Heart right ventricle (tissue), 16 donors: ENCODE measurements around the gene ZBTB40. TPM values are rescaled to one million over a fixed set of nuclear protein-coding genes. Genes with fewer than 3 reads are reported as not detected.
A peak's percentile ranks its signal among the peaks of the same experiment; 100 is the strongest.

Source experiments
- ATAC-seq, 8 donors: fragments of 200-7000 bp; cut with Tn5 transposase; one replicate each; pipeline ENCODE4 v1.9.1; 2020; ENCODE audit warnings: mild to moderate bottlenecking in 8 of 8, moderate library complexity in 8 of 8, moderate number of reproducible peaks in 1 of 8
- DNase-seq, 2 donors: peaks; one replicate each; pipeline ENCODE4 v3.0.0-alpha.2; 2020
- H3K27ac ChIP-seq, 10 donors: fragments of 200-600 bp; sonication (generic) in 2 of 10; one replicate each; pipeline versions ENCODE4 v1.5.0 to v1.8.0; 2020 to 2022; ENCODE audit warnings: mild to moderate bottlenecking in 3 of 10
- H3K27me3 ChIP-seq, 7 donors: fragments of 200-600 bp; one replicate each; pipeline ENCODE4 v1.8.0; 2021 to 2022; ENCODE audit warnings: mild to moderate bottlenecking in 2 of 7
- H3K36me3 ChIP-seq, 9 donors: fragments of 200-600 bp; sonication (generic) in 1 of 9; one replicate each; pipeline versions ENCODE4 v1.5.0 to v1.8.0; 2020 to 2022; ENCODE audit warnings: mild to moderate bottlenecking in 2 of 9
- H3K4me1 ChIP-seq, 9 donors: fragments of 200-600 bp; sonication (generic) in 1 of 9; one replicate each; pipeline versions ENCODE4 v1.5.0 to v1.8.0; 2020 to 2022; ENCODE audit warnings: mild to moderate bottlenecking in 4 of 9
- H3K4me3 ChIP-seq, 10 donors: fragments of 200-600 bp; sonication (generic) in 2 of 10; one replicate each; pipeline versions ENCODE4 v1.5.0 to v1.8.0; 2020 to 2022; ENCODE audit warnings: mild to moderate bottlenecking in 7 of 10, moderate library complexity in 2 of 10
- H3K9me3 ChIP-seq, 11 donors: fragments of 200-600 bp in 10 of 11; sonication (generic) in 2 of 11; one replicate each; pipeline versions ENCODE4 v1.5.0 to v1.8.0; 2013 to 2022; ENCODE audit warnings: mild to moderate bottlenecking in 2 of 11, control low read depth in 1 of 11, moderate library complexity in 1 of 11
- CTCF ChIP-seq, 9 donors: fragments of 200-600 bp; sonication (generic) in 2 of 9; IDR thresholded peaks; one replicate each; pipeline versions ENCODE4 v1.5.0 to v1.8.0; 2021 to 2022; ENCODE audit warnings: antibody characterized with exemption in 9 of 9, mild to moderate bottlenecking in 5 of 9, moderate library complexity in 1 of 9
- WGBS, 2 donors: extraction: QIAGEN DNeasy Blood & Tissue Kit; methylation state at CpG; one replicate each; pipeline ENCODE4 v1.1.7; 2013; ENCODE audit warnings: inconsistent platforms in 1 of 2; 5-methylcytosine and 5-hydroxymethylcytosine counted together
- intact Hi-C, 10 donors: fragments of 100-400 bp; cut with DNase I; formaldehyde crosslinking; loops; one replicate each; pipeline versions ENCODE4 v1.11.1 to v1.14.2; 2022
- polyA plus RNA-seq, 2 donors: library from polyadenylated mRNA; stranded (reverse); fragments of 200-250 nt; gene quantifications; one replicate each; pipeline ENCODE4 v1.2.3, GENCODE V29; 2013
- total RNA-seq, 10 donors: library from RNA; stranded (reverse); fragmentation: NEBNext Ultra II Directional in 3 of 10; extraction: Animal tissue kit (Norgen Biotek cat#: 25700) in 3 of 10; gene quantifications; one replicate each; pipeline versions ENCODE4 v1.2.1 to v1.2.4, GENCODE V29; 2021 to 2023
- donor health status: Arrhythmogenic right ventricular cardiomyopathy.
- donor health status: ischemic (EF 13 %, LVEDD 7.1; RV severe dilation, severe dysfunction).
- donor health status: healthy with polysubstance abuse.
- donor health status: DM: no; HTN: yes; CAD: no.
- donor health status: DM: no; HTN: no; CAD: no.
- donor health status: ischemic (EF 25% LVEDD 6.9; RV normal size, moderate dysfunction).
- donor health status: ischemic (EF 25% LVEDD 5.7; RV mildly dilated, moderate dysfunction).
- donor health status: healthy.
- donor health status: DM: yes; HTN: yes; CAD: no.
- donor health status: Ischemic cardiomyopathy.
- donor health status: ischemic (EF 35%, LVEDD 5.7; RV mildly dilated, moderate dysfunction).
- donor health status: nonischemic (EF 11% LVEDD 7.7; RV severe dilation, severe dysfunction).
- donor health status: DM: yes; HTN: yes; CAD: no.
- donor health status: PGD.
- donor health status: ischemic (EF 29% LVEDD 5.4; RV normal size, mild dysfunction).
- donor health status: nonischemic (EF 23%, LVEDD 6.1; RV moderate dilation, normal function).

The ZBTB40 gene
- total and polyA plus RNA-seq, 12 donors, result 3.2 to 18.2 (median 13.2) TPM

GRCh38 chr1:22562584-22563583 lies 111.2 kb downstream of the ZBTB40 start, which contains the start of gene EPHA8:
TSS of gene EPHA8 (plus strand) at chr1:22563489. CDS start at chr1:22563636, 147 bp downstream.
- WGBS, 2 donors, result 6 to 12% methylated on average over 41 to 79 of the region's 81 CpGs
- DNase-seq (no peak), ATAC-seq (no peak)
- Histone ChIP-seq H3K27me3 (peaks cover 0 to 94% (median 81%) of the 10 kb centered on the region in 7 donors), H3K4me3 (peak within 1 kb of the TSS in 3 of 10 donors; percentile 14 to 22 (median 17)), H3K4me1 (peaks cover 0 to 3% (median 0%) of the 10 kb centered on the region in 9 donors), H3K27ac (no peak within 1 kb of the TSS), H3K36me3 (no peaks in the 10 kb centered on the region), H3K9me3 (no peaks in the 10 kb centered on the region)
- TF ChIP-seq CTCF (IDR thresholded peaks at IDR 0.05), result no peak
- intact Hi-C loops, result no loop called here

- no peak for TF ChIP-seq CTCF (IDR thresholded peaks at IDR 0.05)
- Histone ChIP-seq H3K27ac (no peak overlapping the region), H3K4me1 (peaks cover 0 to 3% (median 0%) of the 10 kb centered on the region in 9 donors), H3K36me3 (no peaks in the 10 kb centered on the region), H3K4me3 (peak overlapping the region in 1 of 10 donors; percentile 17), H3K9me3 (no peaks in the 10 kb centered on the region), H3K27me3 (peaks cover 0 to 89% (median 79%) of the 10 kb centered on the region in 7 donors)
- WGBS, 2 donors, result 3 to 5% methylated on average over 28 to 57 of the region's 57 CpGs
- DNase-seq (no peak), ATAC-seq (no peak)
- intact Hi-C loops, result no loop called here
These were observed 112.3 kb downstream of the ZBTB40 start for GRCh38 chr1:22563671-22564602.

GRCh38 chr1:22566161-22566560 lies 114.5 kb downstream of the ZBTB40 start:
- H3K4me1 ChIP-seq, result peaks cover 0 to 3% (median 0%) of the 10 kb centered on the region in 9 donors
- TF ChIP-seq CTCF (IDR thresholded peaks at IDR 0.05), result no peak
- no peak overlapping the region for H3K4me3 ChIP-seq
- no peak overlapping the region for H3K27ac ChIP-seq
- intact Hi-C loops, result no loop called here
- ATAC-seq, result no peak
- H3K27me3 ChIP-seq, result peaks cover 6 to 78% (median 59%) of the 10 kb centered on the region in 7 donors
- no peak for DNase-seq
- H3K36me3 ChIP-seq, result no peaks in the 10 kb centered on the region
- WGBS, 2 donors, result 76 to 79% methylated on average over 14 of the region's 14 CpGs
- H3K9me3 ChIP-seq, result no peaks in the 10 kb centered on the region

GRCh38 chr1:22567197-22567596 lies 115.5 kb downstream of the ZBTB40 start:
- intact Hi-C loops, result no loop called here

More at GRCh38 chr1:22567197-22567596, 115.5 kb downstream of the ZBTB40 start:
- H3K36me3 ChIP-seq, result no peaks in the 10 kb centered on the region
- DNase-seq, result no peak
- no peak for TF ChIP-seq CTCF (IDR thresholded peaks at IDR 0.05)
- peaks cover 6 to 75% (median 52%) of the 10 kb centered on the region in 7 donors for H3K27me3 ChIP-seq
- no peak overlapping the region for H3K4me3 ChIP-seq
- peaks cover 0 to 3% (median 0%) of the 10 kb centered on the region in 9 donors for H3K4me1 ChIP-seq
- H3K9me3 ChIP-seq, result no peaks in the 10 kb centered on the region
- H3K27ac ChIP-seq, result no peak overlapping the region
- no peak for ATAC-seq
- 41 to 44% methylated on average over 14 of the region's 14 CpGs for WGBS, 2 donors
